Measurements from ENCODE around the gene CFDP1. TPM values are rescaled to one million over a fixed set of nuclear protein-coding genes. Genes with fewer than 3 reads are reported as not detected.

CFDP1 gene
- total and polyA plus RNA-seq, 2 donors (not counting 1 experiment from before 2014, with no cell fraction given), result 47.9 to 80.0 TPM

GRCh38 chr16:75371171-75371570, 62.1 kb downstream of the CFDP1 start:
- TF ChIP-seq EZH2 (IDR thresholded peaks at IDR 0.05; ENCODE audit: low read length, missing control alignments) (no peak), CTCF (conservative IDR thresholded peaks at IDR 0.05 in 1 of 2, IDR thresholded peaks at IDR 0.05 in 1 of 2; ENCODE audit: low read depth in 1 of 2, low read length in 2 of 2) (no peak)
- peaks cover 2% of the 10 kb centered on the region for H3K4me1 ChIP-seq (ENCODE audit: control insufficient read depth, extremely low read depth, insufficient read depth, low read length)
- no peak overlapping the region for H3K9ac ChIP-seq (ENCODE audit: insufficient read depth, low read length)
- no peaks in the 10 kb centered on the region for H3K79me2 ChIP-seq (ENCODE audit: control insufficient read depth, insufficient read depth, low read length)
- no peaks in the 10 kb centered on the region for H4K20me1 ChIP-seq (ENCODE audit: control insufficient read depth, extremely low read depth, insufficient read depth, low read length)
- no peak overlapping the region for H2AFZ ChIP-seq (ENCODE audit: low read length)
- H3K4me3 ChIP-seq (replicated peaks in 1 of 4; ENCODE audit: control extremely low read depth in 1 of 4, insufficient read depth in 1 of 4, low read depth in 3 of 4, low read length in 4 of 4), result no peak overlapping the region
- no peak overlapping the region for H3K4me2 ChIP-seq (ENCODE audit: extremely low read depth, insufficient read depth, low read length)
- H3K36me3 ChIP-seq (ENCODE audit: control insufficient read depth, insufficient read depth, low read length), result no peaks in the 10 kb centered on the region
- H3K9me3 ChIP-seq (ENCODE audit: control insufficient read depth, insufficient read depth, low read depth, low read length), result no peaks in the 10 kb centered on the region
- H3K27me3 ChIP-seq (ENCODE audit: control insufficient read depth, insufficient read depth, low read length), result no peaks in the 10 kb centered on the region
- no peak for DNase-seq (ENCODE audit: low read depth in 2 of 2)
- no peak overlapping the region for H3K27ac ChIP-seq (ENCODE audit: insufficient read depth, low read length)

- Histone ChIP-seq H3K9me3 (ENCODE audit: control insufficient read depth, insufficient read depth, low read depth, low read length) (no peaks in the 10 kb centered on the region), H3K4me2 (ENCODE audit: extremely low read depth, insufficient read depth, low read length) (no peak overlapping the region), H3K79me2 (ENCODE audit: control insufficient read depth, insufficient read depth, low read length) (no peaks in the 10 kb centered on the region), H3K9ac (ENCODE audit: insufficient read depth, low read length) (no peak overlapping the region), H3K4me1 (ENCODE audit: control insufficient read depth, extremely low read depth, insufficient read depth, low read length) (no peaks in the 10 kb centered on the region), H3K27ac (ENCODE audit: insufficient read depth, low read length) (no peak overlapping the region), H3K36me3 (ENCODE audit: control insufficient read depth, insufficient read depth, low read length) (no peaks in the 10 kb centered on the region), H2AFZ (ENCODE audit: low read length) (no peak overlapping the region), H3K4me3 (replicated peaks in 1 of 4; ENCODE audit: control extremely low read depth in 1 of 4, insufficient read depth in 1 of 4, low read depth in 3 of 4, low read length in 4 of 4) (no peak overlapping the region), H3K27me3 (ENCODE audit: control insufficient read depth, insufficient read depth, low read length) (no peaks in the 10 kb centered on the region), H4K20me1 (ENCODE audit: control insufficient read depth, extremely low read depth, insufficient read depth, low read length) (no peaks in the 10 kb centered on the region)
- TF ChIP-seq EZH2 (IDR thresholded peaks at IDR 0.05; ENCODE audit: low read length, missing control alignments) (no peak), CTCF (conservative IDR thresholded peaks at IDR 0.05 in 1 of 2, IDR thresholded peaks at IDR 0.05 in 1 of 2; ENCODE audit: low read depth in 1 of 2, low read length in 2 of 2) (no peak)
- DNase-seq (ENCODE audit: low read depth in 2 of 2), result no peak
Measured at GRCh38 chr16:75364286-75364791, 69.0 kb downstream of the CFDP1 start.

- no peak for TF ChIP-seq EZH2 (IDR thresholded peaks at IDR 0.05; ENCODE audit: low read length, missing control alignments)
- TF ChIP-seq CTCF (conservative IDR thresholded peaks at IDR 0.05 in 1 of 2, IDR thresholded peaks at IDR 0.05 in 1 of 2; ENCODE audit: low read depth in 1 of 2, low read length in 2 of 2), result no peak
- no peaks in the 10 kb centered on the region for H4K20me1 ChIP-seq (ENCODE audit: control insufficient read depth, extremely low read depth, insufficient read depth, low read length)
- no peaks in the 10 kb centered on the region for H3K79me2 ChIP-seq (ENCODE audit: control insufficient read depth, insufficient read depth, low read length)
- H3K4me1 ChIP-seq (ENCODE audit: control insufficient read depth, extremely low read depth, insufficient read depth, low read length), result no peaks in the 10 kb centered on the region
- H2AFZ ChIP-seq (ENCODE audit: low read length), result no peak overlapping the region
- H3K4me3 ChIP-seq (replicated peaks in 1 of 4; ENCODE audit: control extremely low read depth in 1 of 4, insufficient read depth in 1 of 4, low read depth in 3 of 4, low read length in 4 of 4), result no peak overlapping the region
- no peak overlapping the region for H3K4me2 ChIP-seq (ENCODE audit: extremely low read depth, insufficient read depth, low read length)
- H3K9ac ChIP-seq (ENCODE audit: insufficient read depth, low read length), result no peak overlapping the region
- no peaks in the 10 kb centered on the region for H3K27me3 ChIP-seq (ENCODE audit: control insufficient read depth, insufficient read depth, low read length)
- H3K9me3 ChIP-seq (ENCODE audit: control insufficient read depth, insufficient read depth, low read depth, low read length), result no peaks in the 10 kb centered on the region
- DNase-seq (ENCODE audit: low read depth in 2 of 2), result no peak
- no peaks in the 10 kb centered on the region for H3K36me3 ChIP-seq (ENCODE audit: control insufficient read depth, insufficient read depth, low read length)
- H3K27ac ChIP-seq (ENCODE audit: insufficient read depth, low read length), result no peak overlapping the region
Measured at GRCh38 chr16:75362846-75363245, 70.5 kb downstream of the CFDP1 start.

Data from fibroblast of lung (primary cell).